A673 (cell line): ENCODE measurements around the gene ZNF592. TPM values are rescaled to one million over a fixed set of nuclear protein-coding genes. Genes with fewer than 3 reads are reported as not detected.

ENCODE experiments used
- BruUV-seq: library from RNA; stranded (reverse); fragments of 400-500 nt; replicated peaks from 2 replicates; lab custom pipeline; 2021; lab: Mats Ljungman, UMichigan
- CTCF ChIA-PET: fragments of 300-600 bp; sonication (Branson Sonifier 250); formaldehyde crosslinking; loops from one replicate; lab custom pipeline; 2022; ENCODE audit warnings: antibody characterized with exemption; lab: Charles Lee
- POLR2A ChIA-PET: fragments of 300-600 bp; sonication (Branson Sonifier 250); formaldehyde crosslinking; loops from one replicate; lab custom pipeline; 2022; ENCODE audit warnings: antibody characterized with exemption; ENCODE audit not compliant: low non-redundant PET; lab: Charles Lee
- DNase-seq: peaks from one replicate; pipeline ENCODE4 v3.0.0-alpha.2; 2015; ENCODE audit warnings: low spot score
- H3K27ac ChIP-seq: fragments of 200-600 bp; sonication (generic); 2 replicates; pipeline ENCODE4 v1.5.1; 2016; ENCODE audit warnings: mixed run types, low read depth, mild to moderate bottlenecking, mixed read lengths, antibody characterized with exemption, low read length; ENCODE audit not compliant: poor library complexity, severe bottlenecking
- H3K27me3 ChIP-seq: fragments of 200-600 bp; sonication (generic); replicated peaks from 2 replicates; pipeline ENCODE4 v1.6.1; 2017; ENCODE audit warnings: mixed run types, low read depth, mild to moderate bottlenecking, mixed read lengths, antibody characterized with exemption, low read length; ENCODE audit not compliant: insufficient read depth, poor library complexity
- H3K36me3 ChIP-seq: fragments of 200-600 bp; sonication (generic); 2 replicates; pipeline ENCODE4 v1.6.1; 2016; ENCODE audit warnings: mixed run types, mild to moderate bottlenecking, mixed read lengths, antibody characterized with exemption, low read length; ENCODE audit not compliant: insufficient read depth, poor library complexity, severe bottlenecking
- H3K4me1 ChIP-seq: fragments of 200-600 bp; sonication (generic); 2 replicates; pipeline ENCODE4 v1.6.1; 2017; ENCODE audit warnings: mixed run types, mild to moderate bottlenecking, mixed read lengths, antibody characterized with exemption, low read length; ENCODE audit not compliant: insufficient read depth, poor library complexity, severe bottlenecking
- H3K4me3 ChIP-seq: fragments of 200-600 bp; sonication (generic); 2 replicates; pipeline ENCODE4 v1.5.1; 2016; ENCODE audit warnings: low read depth, mixed run types, mild to moderate bottlenecking, mixed read lengths, low read length; ENCODE audit not compliant: poor library complexity, severe bottlenecking
- H3K9me3 ChIP-seq: fragments of 200-600 bp; sonication (generic); 2 replicates; pipeline ENCODE4 v1.6.1; 2016; ENCODE audit warnings: mixed run types, low read depth, mild to moderate bottlenecking, mixed read lengths, antibody characterized with exemption, low read length; ENCODE audit not compliant: poor library complexity, severe bottlenecking
- CTCF ChIP-seq: fragments of 300-800, 200-600 bp; sonication (generic); conservative IDR thresholded peaks from 2 replicates; pipeline ENCODE4 v1.5.1; 2017; ENCODE audit warnings: low read depth, mild to moderate bottlenecking, antibody characterized with exemption, low read length, moderate library complexity, mixed read lengths
- EZH2 ChIP-seq: fragments of 200-600 bp; sonication (generic); IDR thresholded peaks from 2 replicates; pipeline ENCODE4 v1.6.1; 2017; ENCODE audit warnings: borderline replicate concordance, low read depth, mild to moderate bottlenecking, mixed read lengths, antibody characterized with exemption, low read length; ENCODE audit not compliant: poor library complexity, severe bottlenecking
- intact Hi-C: fragments of 100-400 bp; cut with micrococcal nuclease; formaldehyde crosslinking; loops from one replicate; pipeline ENCODE4 v1.10.0; 2022; ENCODE audit not compliant: unreplicated experiment
- total RNA-seq: library from RNA; stranded (reverse); gene quantifications from 2 replicates; pipeline ENCODE4 v1.2.3, GENCODE V29; 2021

ZNF592 gene
- total RNA-seq, 1 experiment from 2014 or later, result 37.2 TPM

GRCh38 chr15:84793431-84794161 is 45.2 kb downstream of the ZNF592 start:
- no peak for TF ChIP-seq EZH2
- no peak for TF ChIP-seq CTCF
- CTCF ChIA-PET, result no interaction called here
- BruUV-seq, result no TSS peak

GRCh38 chr15:84794162-84794547 is 45.8 kb downstream of the ZNF592 start:
- CTCF ChIA-PET, result no interaction called here
- TF ChIP-seq CTCF (no peak), EZH2 (no peak)
- H3K4me3 ChIP-seq, result no peak overlapping the region
- POLR2A ChIA-PET, result no interaction called here
- no peak overlapping the region for H3K27ac ChIP-seq
- no peaks in the 10 kb centered on the region for H3K4me1 ChIP-seq
- DNase-seq, result no peak
- H3K27me3 ChIP-seq, result no peaks in the 10 kb centered on the region
- H3K9me3 ChIP-seq, result no peaks in the 10 kb centered on the region
- intact Hi-C loops, result no loop called here
- H3K36me3 ChIP-seq, result peaks cover 18% of the 10 kb centered on the region
- no TSS peak for BruUV-seq

More at GRCh38 chr15:84793431-84794161, 45.2 kb downstream of the ZNF592 start:
- POLR2A ChIA-PET, result no interaction called here
- no peak for DNase-seq
- peaks cover 13% of the 10 kb centered on the region for H3K36me3 ChIP-seq
- no peaks in the 10 kb centered on the region for H3K27me3 ChIP-seq
- H3K4me1 ChIP-seq, result no peaks in the 10 kb centered on the region
- intact Hi-C loops, result no loop called here
- H3K4me3 ChIP-seq, result no peak overlapping the region
- H3K27ac ChIP-seq, result no peak overlapping the region
- no peaks in the 10 kb centered on the region for H3K9me3 ChIP-seq

- Histone ChIP-seq H3K27me3 (no peaks in the 10 kb centered on the region), H3K4me1 (no peaks in the 10 kb centered on the region), H3K27ac (no peak overlapping the region), H3K4me3 (no peak overlapping the region), H3K9me3 (no peaks in the 10 kb centered on the region), H3K36me3 (peaks cover 27% of the 10 kb centered on the region)
- intact Hi-C loops, result no loop called here
- DNase-seq, result no peak
- ChIA-PET CTCF (no interaction called here), POLR2A (no interaction called here)
- no peak for TF ChIP-seq CTCF
- TF ChIP-seq EZH2, result no peak
- no TSS peak for BruUV-seq
Measured at GRCh38 chr15:84795186-84795585, 46.8 kb downstream of the ZNF592 start.
